Adipose tissue (tissue), 3 donors: ENCODE measurements around the gene GRIA1. TPM values are rescaled to one million over a fixed set of nuclear protein-coding genes. Genes with fewer than 3 reads are reported as not detected.
"Not testable (repeated sequence)": the region's sequence is repeated elsewhere in the genome, so short reads cannot be mapped to it uniquely, and the experiment has no call there.

ENCODE experiments used
- H3K27ac ChIP-seq: one replicate; pipeline ENCODE4 v1.5.1; 2013; ENCODE audit warnings: low read depth, low read length
- WGBS, 3 donors: extraction: QIAGEN DNeasy Blood & Tissue Kit; methylation state at CpG; one replicate each; pipeline ENCODE4 v1.1.7; 2013; 5-methylcytosine and 5-hydroxymethylcytosine counted together
- polyA plus RNA-seq, 3 donors: library from polyadenylated mRNA; stranded (reverse); fragments of 200-250 nt; gene quantifications; one replicate each; pipeline ENCODE4 v1.2.3, GENCODE V29; 2013
- donor health status: healthy with polysubstance abuse.
- donor health status: Bipolar disorder and iron deficiency.
- donor health status: healthy.

Gene GRIA1
- polyA plus RNA-seq, 3 donors, result 0.02 to 0.45 (median 0.18) TPM

DNA sequence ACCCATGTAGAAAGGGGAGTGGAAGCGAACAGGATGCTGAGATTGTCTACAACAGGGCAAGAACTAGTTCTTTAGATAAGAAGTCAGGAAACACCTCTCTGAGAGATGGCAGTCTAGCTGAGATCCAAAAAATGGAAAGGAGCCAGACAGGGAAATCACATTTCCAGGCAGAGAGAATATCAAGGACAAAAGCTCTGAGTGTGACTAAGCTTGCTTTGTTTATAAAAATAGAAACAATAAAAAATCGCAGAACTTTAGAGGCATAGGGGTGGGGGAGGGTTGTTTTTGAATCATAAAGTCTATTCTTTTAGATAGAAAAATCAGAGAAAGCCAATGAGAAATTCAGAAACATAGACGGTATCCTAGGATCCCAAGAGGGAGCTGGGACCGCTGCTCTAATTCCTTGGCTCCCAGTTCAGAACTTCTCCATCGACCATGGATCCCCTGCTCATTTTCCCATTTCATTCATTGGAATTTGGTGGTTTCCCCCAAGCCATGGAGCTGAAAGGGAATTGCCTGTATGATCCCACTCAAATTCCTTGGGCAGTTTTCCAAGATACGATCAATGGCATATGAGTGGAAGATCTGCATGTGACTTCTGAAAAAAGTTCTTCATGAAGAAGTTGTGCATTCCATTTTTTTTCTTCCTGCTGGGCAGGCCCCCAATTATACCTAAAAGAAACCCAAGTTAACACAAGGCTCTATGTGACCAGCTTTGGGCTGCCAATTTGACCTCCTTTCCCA, 182.0 kb downstream of the GRIA1 start:
- WGBS, 3 donors, result 63 to 72% (median 65%) methylated on average over 6 of the region's 6 CpGs
- no peak overlapping the region for H3K27ac ChIP-seq

GRCh38 chr5:153674356-153674755, 183.9 kb downstream of the GRIA1 start:
- no peak overlapping the region for H3K27ac ChIP-seq
- 75 to 91% (median 90%) methylated on average over 4 of the region's 4 CpGs for WGBS, 3 donors

GRCh38 chr5:153676406-153676805, 185.9 kb downstream of the GRIA1 start:
- 36 to 39% (median 37%) methylated on average over 3 of the region's 3 CpGs for WGBS, 3 donors
- H3K27ac ChIP-seq, result no peak overlapping the region

GRCh38 chr5:153676821-153677220, 186.4 kb downstream of the GRIA1 start:
- 75 to 80% (median 78%) methylated on average over 7 of the region's 7 CpGs for WGBS, 3 donors
- no peak overlapping the region for H3K27ac ChIP-seq

- 47 to 64% (median 59%) methylated on average over 4 of the region's 4 CpGs for WGBS, 3 donors
- no peak overlapping the region for H3K27ac ChIP-seq
Observed at GRCh38 chr5:153678617-153679329, 188.3 kb downstream of the GRIA1 start.

GRCh38 chr5:153690236-153690635, 199.8 kb downstream of the GRIA1 start:
- WGBS, 3 donors, result 80 to 85% (median 83%) methylated on average over 3 of the region's 3 CpGs
- H3K27ac ChIP-seq, result no peak overlapping the region

- 63 to 71% (median 70%) methylated on average over 3 of the region's 3 CpGs for WGBS, 3 donors
- no peak overlapping the region for H3K27ac ChIP-seq
Observed at GRCh38 chr5:153696256-153696655, 205.8 kb downstream of the GRIA1 start.

GRCh38 chr5:153699035-153699434, 208.6 kb downstream of the GRIA1 start:
- WGBS, 3 donors, result 76 to 91% (median 80%) methylated on average over 3 of the region's 3 CpGs

DNA sequence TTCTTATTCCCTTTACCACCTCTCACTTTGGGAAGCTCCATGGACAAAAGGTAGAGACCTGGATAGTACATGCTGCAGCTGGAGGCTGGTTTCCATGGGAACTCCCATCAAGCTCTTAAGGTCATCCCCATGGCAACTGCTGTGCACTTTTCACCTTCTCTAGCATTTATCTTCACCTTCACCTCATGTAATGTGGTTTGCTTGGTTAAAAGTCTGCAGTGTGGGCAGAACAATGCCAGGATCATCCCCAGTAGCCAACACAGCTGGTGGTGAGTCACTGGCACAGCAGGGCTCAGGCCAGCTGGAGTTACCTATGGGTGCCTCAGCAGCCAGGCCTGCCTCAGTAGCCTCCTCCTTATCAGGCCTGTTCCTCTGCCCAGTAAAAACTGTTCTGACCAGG, 210.5 kb downstream of the GRIA1 start:
- no peak overlapping the region for H3K27ac ChIP-seq

More at GRCh38 chr5:153699035-153699434, 208.6 kb downstream of the GRIA1 start:
- no peak overlapping the region for H3K27ac ChIP-seq

GRCh38 chr5:153702265-153702664, 211.8 kb downstream of the GRIA1 start:
- WGBS, 3 donors, result 68 to 88% (median 84%) methylated on average over 4 of the region's 4 CpGs
- H3K27ac ChIP-seq, result no peak overlapping the region

DNA sequence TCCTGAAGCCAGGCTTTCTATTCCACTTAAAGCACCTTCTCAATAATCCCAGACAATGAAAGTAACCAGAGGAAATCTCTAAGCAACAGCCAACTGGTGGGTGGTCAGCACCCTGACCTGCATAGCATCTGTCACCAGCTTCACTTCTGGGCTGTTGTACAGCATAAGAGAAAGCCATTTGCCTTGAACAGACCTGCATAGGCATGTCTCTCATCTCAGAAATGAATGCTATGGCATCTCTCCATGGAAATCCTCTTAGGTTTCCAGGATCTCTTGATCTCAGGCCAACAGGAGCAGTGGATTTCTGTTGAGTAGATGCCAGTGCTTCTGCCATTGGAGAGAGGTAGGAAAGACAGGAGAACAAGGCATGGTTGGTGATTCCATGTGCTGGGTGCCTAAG, 213.6 kb downstream of the GRIA1 start:
- no peak overlapping the region for H3K27ac ChIP-seq

- H3K27ac ChIP-seq, result no peak overlapping the region
- 57 to 79% (median 79%) methylated on average over 6 of the region's 6 CpGs for WGBS, 3 donors
Observed at GRCh38 chr5:153707626-153708025, 217.2 kb downstream of the GRIA1 start.

DNA sequence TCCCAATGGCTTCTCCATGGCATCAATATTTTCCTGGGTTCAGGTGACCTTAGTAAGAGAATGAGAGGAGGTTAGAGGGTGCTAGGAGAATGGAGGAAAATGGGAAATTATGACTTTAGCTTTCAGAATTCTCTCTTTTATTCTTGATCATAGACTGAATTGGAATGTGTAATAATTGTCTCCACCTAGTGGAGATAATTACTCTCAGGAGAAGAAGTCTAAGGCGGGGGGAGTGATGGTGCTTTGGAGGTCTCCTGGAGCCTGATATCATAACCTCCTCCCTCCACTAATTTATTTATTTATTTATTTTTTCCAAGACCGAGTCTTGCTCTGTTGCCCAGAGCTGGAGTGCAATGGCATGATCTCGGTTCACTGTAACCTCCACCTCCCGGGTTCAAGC, 221.3 kb downstream of the GRIA1 start:
- WGBS, 3 donors, result 87 to 91% (median 88%) methylated on average over 4 of the region's 4 CpGs
- H3K27ac ChIP-seq, result no peak overlapping the region

DNA sequence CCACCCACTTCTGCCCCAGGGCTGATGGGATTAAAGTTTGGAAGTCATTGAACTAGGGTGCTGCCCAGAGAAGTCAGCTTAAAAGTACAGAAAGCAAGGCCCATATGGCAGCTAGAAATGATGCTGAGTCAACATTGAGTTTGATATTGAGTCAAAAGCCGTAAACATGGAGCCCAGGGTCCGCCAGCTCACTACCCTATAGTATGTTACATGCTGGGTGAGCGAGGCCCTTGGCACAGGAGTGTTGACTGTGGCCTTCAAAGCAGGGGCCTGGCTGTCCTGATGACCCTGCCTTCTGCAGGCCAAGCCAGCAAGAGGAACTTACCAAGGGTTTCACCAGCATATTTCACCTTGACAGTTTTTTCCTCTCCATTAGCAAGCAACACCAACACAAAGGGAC, 222.5 kb downstream of the GRIA1 start:
- 78 to 94% (median 88%) methylated on average over 3 of the region's 3 CpGs for WGBS, 3 donors
- no peak overlapping the region for H3K27ac ChIP-seq

DNA sequence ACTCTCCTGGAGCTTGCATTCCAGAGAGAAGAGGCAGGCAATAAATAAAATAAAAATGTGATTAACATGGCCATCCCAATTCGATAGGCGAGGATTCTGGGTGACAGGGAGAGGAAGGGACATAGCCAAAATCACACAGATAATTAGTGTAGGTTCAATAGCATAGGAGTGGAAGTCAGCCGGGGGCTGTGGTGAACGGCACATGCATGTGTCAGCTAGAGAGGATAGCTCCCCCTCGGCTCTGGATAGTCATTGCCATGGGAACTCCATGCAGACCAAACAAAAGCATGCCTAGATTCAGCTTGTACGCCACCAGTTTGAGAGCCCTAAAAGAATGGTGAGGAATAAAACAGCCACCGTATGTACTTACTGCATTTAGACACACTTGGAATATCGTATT, 223.5 kb downstream of the GRIA1 start:
- 43 to 85% (median 85%) methylated on average over 8 of the region's 8 CpGs for WGBS, 3 donors
- H3K27ac ChIP-seq, result no peak overlapping the region

GRCh38 chr5:153714798-153715197, 224.3 kb downstream of the GRIA1 start:
- 65 to 80% (median 69%) methylated on average over 2 of the region's 2 CpGs for WGBS, 3 donors
- no peak overlapping the region for H3K27ac ChIP-seq

DNA sequence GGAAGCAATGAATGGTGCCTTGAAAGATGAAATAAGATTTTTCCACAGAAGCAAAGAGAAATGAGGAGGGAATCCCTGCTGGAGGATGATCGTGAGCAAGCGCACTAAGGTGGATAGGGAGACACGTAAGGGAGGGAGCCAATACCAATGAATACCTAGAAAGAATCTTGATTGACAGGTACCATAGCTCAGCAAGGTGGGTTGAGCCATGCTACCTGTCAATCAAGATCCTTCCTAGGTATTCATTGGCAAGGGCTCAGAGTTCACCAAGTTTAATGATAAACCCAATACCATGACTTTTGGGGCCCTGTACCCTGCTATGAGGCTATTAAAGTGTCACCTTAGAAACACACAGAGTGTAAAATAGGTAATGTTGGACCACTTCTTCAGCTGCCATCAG, 226.8 kb downstream of the GRIA1 start:
- no peak overlapping the region for H3K27ac ChIP-seq
- WGBS, 3 donors, result 94 to 98% (median 94%) methylated on average over 3 of the region's 3 CpGs

DNA sequence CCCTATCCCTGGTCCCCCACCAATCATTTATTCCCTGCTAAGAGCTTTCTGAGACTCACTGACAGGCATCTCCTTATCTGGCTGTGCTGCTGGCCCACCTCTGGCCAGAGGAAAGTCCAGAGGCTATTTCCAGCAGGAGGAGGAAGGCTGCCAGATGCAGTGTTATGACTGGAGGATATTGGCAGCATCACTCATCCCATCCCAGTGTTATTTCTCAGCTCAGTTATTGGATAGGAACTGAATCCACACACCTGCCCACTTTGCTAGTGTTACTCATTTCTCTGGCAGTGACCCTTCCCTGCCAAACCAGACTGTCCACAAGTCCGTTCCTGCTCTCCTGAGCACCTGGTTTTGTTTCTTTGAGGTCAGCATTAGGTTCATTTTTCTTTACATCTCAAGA, 228.2 kb downstream of the GRIA1 start:
- WGBS, 3 donors, result 30 to 76% (median 74%) methylated on average over 1 of the region's 1 CpG
- no peak overlapping the region for H3K27ac ChIP-seq

GRCh38 chr5:153719324-153719723, 228.9 kb downstream of the GRIA1 start:
- H3K27ac ChIP-seq, result no peak overlapping the region
- WGBS, 3 donors, result 70 to 74% (median 70%) methylated on average over 5 of the region's 5 CpGs

- not testable (repeated sequence) for H3K27ac ChIP-seq
- 80 to 91% (median 87%) methylated on average over 10 to 15 of the region's 15 CpGs for WGBS, 3 donors
Observed at GRCh38 chr5:153723022-153723610, 232.6 kb downstream of the GRIA1 start.
